ENCODE results near the gene COBL. TPM values are rescaled to one million over a fixed set of nuclear protein-coding genes. Genes with fewer than 3 reads are reported as not detected.

The COBL gene
- total and polyA plus RNA-seq, 12 donors = 0.09 to 1.4 (median 0.53) TPM

- Histone ChIP-seq H3K27ac (no peak overlapping the region), H3K27me3 (no peaks in the 10 kb centered on the region), H3K9me3 (replicated peaks in 1 of 3) (no peaks in the 10 kb centered on the region), H3K36me3 (replicated peaks in 1 of 2) (no peaks in the 10 kb centered on the region), H3K4me3 (no peak overlapping the region), H3K4me1 (replicated peaks in 1 of 2) (no peaks in the 10 kb centered on the region)
- TF ChIP-seq POLR2A (IDR thresholded peaks at IDR 0.05) = no peak
- TF ChIP-seq CTCF (IDR thresholded peaks at IDR 0.05) = no peak
- intact Hi-C loops (cut with DNase I) = no loop called here
- 72 to 81% (median 74%) methylated on average over 18 of the region's 18 CpGs for WGBS, 4 donors
- no peak for DNase-seq
Measured at GRCh38 chr7:51229106-51229537, 87.5 kb downstream of the COBL start.

GRCh38 chr7:51228386-51228958 is 88.1 kb downstream of the COBL start:
- Histone ChIP-seq H3K9me3 (replicated peaks in 1 of 3) (no peaks in the 10 kb centered on the region), H3K36me3 (replicated peaks in 1 of 2) (no peaks in the 10 kb centered on the region), H3K4me3 (no peak overlapping the region), H3K27me3 (no peaks in the 10 kb centered on the region), H3K27ac (no peak overlapping the region), H3K4me1 (replicated peaks in 1 of 2) (no peaks in the 10 kb centered on the region)
- DNase-seq = no peak
- WGBS, 4 donors = 66 to 72% (median 70%) methylated on average over 3 of the region's 3 CpGs
- intact Hi-C loops (cut with DNase I) = no loop called here
- no peak for TF ChIP-seq POLR2A (IDR thresholded peaks at IDR 0.05)
- no peak for TF ChIP-seq CTCF (IDR thresholded peaks at IDR 0.05)

- no peak overlapping the region for H3K4me3 ChIP-seq
- no peak overlapping the region for H3K27ac ChIP-seq
- no peak for DNase-seq
- no peaks in the 10 kb centered on the region for H3K4me1 ChIP-seq (replicated peaks in 1 of 2)
- WGBS, 4 donors = 55 to 71% (median 68%) methylated on average over 6 of the region's 6 CpGs
- TF ChIP-seq CTCF (IDR thresholded peaks at IDR 0.05) (no peak), POLR2A (IDR thresholded peaks at IDR 0.05) (no peak)
- intact Hi-C loops (cut with DNase I) = no loop called here
- no peaks in the 10 kb centered on the region for H3K9me3 ChIP-seq (replicated peaks in 1 of 3)
- no peaks in the 10 kb centered on the region for H3K36me3 ChIP-seq (replicated peaks in 1 of 2)
- H3K27me3 ChIP-seq = no peaks in the 10 kb centered on the region
Measured at GRCh38 chr7:51227861-51228260, 88.7 kb downstream of the COBL start.

GRCh38 chr7:51226916-51227535 is 89.6 kb downstream of the COBL start:
- H3K27ac ChIP-seq = no peak overlapping the region
- H3K27me3 ChIP-seq = no peaks in the 10 kb centered on the region
- H3K36me3 ChIP-seq (replicated peaks in 1 of 2) = no peaks in the 10 kb centered on the region
- no peaks in the 10 kb centered on the region for H3K4me1 ChIP-seq (replicated peaks in 1 of 2)
- intact Hi-C loops (cut with DNase I) = no loop called here
- 74 to 87% (median 79%) methylated on average over 10 of the region's 10 CpGs for WGBS, 4 donors
- H3K4me3 ChIP-seq = no peak overlapping the region
- TF ChIP-seq POLR2A (IDR thresholded peaks at IDR 0.05) = no peak
- no peak for TF ChIP-seq CTCF (IDR thresholded peaks at IDR 0.05)
- no peak for DNase-seq
- H3K9me3 ChIP-seq (replicated peaks in 1 of 3) = no peaks in the 10 kb centered on the region

Data from adrenal gland (tissue), 12 donors.